ENCODE measurements around the gene TC2N. TPM values are rescaled to one million over a fixed set of nuclear protein-coding genes. Genes with fewer than 3 reads are reported as not detected.
A peak's percentile ranks its signal among the peaks of the same experiment; 100 is the strongest.
"Not testable (repeated sequence)": the region's sequence is repeated elsewhere in the genome, so short reads cannot be mapped to it uniquely, and the experiment has no call there.

The TC2N gene
- total RNA-seq, 1 donor from 2014 or later, result 46.1 TPM

- Histone ChIP-seq H3K27me3 (ENCODE audit: control insufficient read depth, insufficient read depth, low read length) (peaks cover 2% of the 10 kb centered on the region), H3K4me3 (ENCODE audit: low read depth, low read length) (no peak overlapping the region), H3K36me3 (ENCODE audit: control insufficient read depth, insufficient read depth, low read length) (no peaks in the 10 kb centered on the region)
- TF ChIP-seq CTCF (IDR thresholded peaks at IDR 0.05; ENCODE audit: insufficient read depth, low read length, severe bottlenecking), result no peak
- DNase-seq (ENCODE audit: low read depth), result no peak
- FAIRE-seq, result peak; percentile 75
Observed at GRCh38 chr14:91899806-91900205, 32.5 kb upstream of the TC2N start.

- FAIRE-seq, result peak; percentile 62
Observed at GRCh38 chr14:91899213-91899612, 31.9 kb upstream of the TC2N start.

GRCh38 chr14:91898372-91898771 is 31.0 kb upstream of the TC2N start:
- DNase-seq (ENCODE audit: low read depth) (no peak), FAIRE-seq (no peak)
- Histone ChIP-seq H3K27me3 (ENCODE audit: control insufficient read depth, insufficient read depth, low read length) (peaks cover 2% of the 10 kb centered on the region), H3K36me3 (ENCODE audit: control insufficient read depth, insufficient read depth, low read length) (no peaks in the 10 kb centered on the region), H3K4me3 (ENCODE audit: low read depth, low read length) (no peak overlapping the region)
- no peak for TF ChIP-seq CTCF (IDR thresholded peaks at IDR 0.05; ENCODE audit: insufficient read depth, low read length, severe bottlenecking)

More at GRCh38 chr14:91899213-91899612, 31.9 kb upstream of the TC2N start:
- no peaks in the 10 kb centered on the region for H3K36me3 ChIP-seq (ENCODE audit: control insufficient read depth, insufficient read depth, low read length)
- no peak for DNase-seq (ENCODE audit: low read depth)
- TF ChIP-seq CTCF (IDR thresholded peaks at IDR 0.05; ENCODE audit: insufficient read depth, low read length, severe bottlenecking), result no peak
- peaks cover 2% of the 10 kb centered on the region for H3K27me3 ChIP-seq (ENCODE audit: control insufficient read depth, insufficient read depth, low read length)
- no peak overlapping the region for H3K4me3 ChIP-seq (ENCODE audit: low read depth, low read length)

- not testable (repeated sequence) for H3K4me3 ChIP-seq (ENCODE audit: low read depth, low read length); FAIRE-seq; H3K27me3 ChIP-seq (ENCODE audit: control insufficient read depth, insufficient read depth, low read length); DNase-seq (ENCODE audit: low read depth); H3K36me3 ChIP-seq (ENCODE audit: control insufficient read depth, insufficient read depth, low read length)
Observed at GRCh38 chr14:91897716-91898115, 30.4 kb upstream of the TC2N start.

GRCh38 chr14:91897106-91897701 is 29.9 kb upstream of the TC2N start:
- H3K36me3 ChIP-seq (ENCODE audit: control insufficient read depth, insufficient read depth, low read length), result no peaks in the 10 kb centered on the region
- no peak overlapping the region for H3K4me3 ChIP-seq (ENCODE audit: low read depth, low read length)
- no peak for TF ChIP-seq CTCF (IDR thresholded peaks at IDR 0.05; ENCODE audit: insufficient read depth, low read length, severe bottlenecking)
- peak; percentile 12 for DNase-seq (ENCODE audit: low read depth)
- H3K27me3 ChIP-seq (ENCODE audit: control insufficient read depth, insufficient read depth, low read length), result peaks cover 2% of the 10 kb centered on the region
- FAIRE-seq, result no peak

- peaks cover 2% of the 10 kb centered on the region for H3K27me3 ChIP-seq (ENCODE audit: control insufficient read depth, insufficient read depth, low read length)
- no peaks in the 10 kb centered on the region for H3K36me3 ChIP-seq (ENCODE audit: control insufficient read depth, insufficient read depth, low read length)
- TF ChIP-seq CTCF (IDR thresholded peaks at IDR 0.05; ENCODE audit: insufficient read depth, low read length, severe bottlenecking), result no peak
- DNase-seq (ENCODE audit: low read depth), result no peak
- FAIRE-seq, result no peak
- no peak overlapping the region for H3K4me3 ChIP-seq (ENCODE audit: low read depth, low read length)
Observed at GRCh38 chr14:91896419-91896818, 29.1 kb upstream of the TC2N start.
